Measurements from ENCODE around the gene MAGI1.

GRCh38 chr3:65928110-65928509, 110.6 kb downstream of the MAGI1 start:
- TF ChIP-seq, protein P1, sequence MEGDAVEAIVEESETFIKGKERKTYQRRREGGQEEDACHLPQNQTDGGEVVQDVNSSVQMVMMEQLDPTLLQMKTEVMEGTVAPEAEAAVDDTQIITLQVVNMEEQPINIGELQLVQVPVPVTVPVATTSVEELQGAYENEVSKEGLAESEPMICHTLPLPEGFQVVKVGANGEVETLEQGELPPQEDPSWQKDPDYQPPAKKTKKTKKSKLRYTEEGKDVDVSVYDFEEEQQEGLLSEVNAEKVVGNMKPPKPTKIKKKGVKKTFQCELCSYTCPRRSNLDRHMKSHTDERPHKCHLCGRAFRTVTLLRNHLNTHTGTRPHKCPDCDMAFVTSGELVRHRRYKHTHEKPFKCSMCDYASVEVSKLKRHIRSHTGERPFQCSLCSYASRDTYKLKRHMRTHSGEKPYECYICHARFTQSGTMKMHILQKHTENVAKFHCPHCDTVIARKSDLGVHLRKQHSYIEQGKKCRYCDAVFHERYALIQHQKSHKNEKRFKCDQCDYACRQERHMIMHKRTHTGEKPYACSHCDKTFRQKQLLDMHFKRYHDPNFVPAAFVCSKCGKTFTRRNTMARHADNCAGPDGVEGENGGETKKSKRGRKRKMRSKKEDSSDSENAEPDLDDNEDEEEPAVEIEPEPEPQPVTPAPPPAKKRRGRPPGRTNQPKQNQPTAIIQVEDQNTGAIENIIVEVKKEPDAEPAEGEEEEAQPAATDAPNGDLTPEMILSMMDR (conservative IDR thresholded peaks at IDR 0.05 in 1 of 2, IDR thresholded peaks at IDR 0.05 in 1 of 2; ENCODE audit: low read depth in 1 of 2, low read length in 2 of 2): no peak
- no peak for TF ChIP-seq EZH2 (IDR thresholded peaks at IDR 0.05; ENCODE audit: low read length, missing control alignments)
